Right hindlimb (tissue), 1 donor: Measurements from ENCODE around the gene CTNND2.

Experiments used
- DNase-seq: peaks from one replicate; pipeline ENCODE4 v3.0.0-alpha.2; 2018

Gene CTNND2

GRCh38 chr5:10964806-10965205 is 939.4 kb downstream of the CTNND2 start:
- DNase-seq = no peak

- DNase-seq = no peak
Measured at GRCh38 chr5:10958728-10959127, 945.5 kb downstream of the CTNND2 start.

GRCh38 chr5:10949856-10950630 is 954.2 kb downstream of the CTNND2 start:
- no peak for DNase-seq

GRCh38 chr5:10946050-10946449 is 958.2 kb downstream of the CTNND2 start:
- no peak for DNase-seq

- no peak for DNase-seq
Measured at GRCh38 chr5:10941900-10942299, 962.3 kb downstream of the CTNND2 start.

GRCh38 chr5:10936081-10936855 is 968.0 kb downstream of the CTNND2 start:
- no peak for DNase-seq

- no peak for DNase-seq
Measured at GRCh38 chr5:10935536-10935935, 968.7 kb downstream of the CTNND2 start.

GRCh38 chr5:10934783-10935355 is 969.4 kb downstream of the CTNND2 start:
- DNase-seq = no peak

GRCh38 chr5:10933121-10933520 is 971.1 kb downstream of the CTNND2 start:
- DNase-seq = no peak

- DNase-seq = no peak
Measured at GRCh38 chr5:10932426-10932825, 971.8 kb downstream of the CTNND2 start.

- DNase-seq = no peak
Measured at GRCh38 chr5:10927608-10928007, 976.6 kb downstream of the CTNND2 start.

- DNase-seq = no peak
Measured at GRCh38 chr5:10923310-10923709, 980.9 kb downstream of the CTNND2 start.
